ENCODE data around the gene E2F3.

GRCh38 chr6:20463396-20463795 lies 61.7 kb downstream of the E2F3 start:
- TF ChIP-seq PRDM1 (tag by site-specific recombination; IDR thresholded peaks at IDR 0.05): no peak
- TF ChIP-seq ZNF311 (tag by site-specific recombination; IDR thresholded peaks at IDR 0.05; ENCODE audit: borderline replicate concordance): no peak
- TF ChIP-seq, protein P1, sequence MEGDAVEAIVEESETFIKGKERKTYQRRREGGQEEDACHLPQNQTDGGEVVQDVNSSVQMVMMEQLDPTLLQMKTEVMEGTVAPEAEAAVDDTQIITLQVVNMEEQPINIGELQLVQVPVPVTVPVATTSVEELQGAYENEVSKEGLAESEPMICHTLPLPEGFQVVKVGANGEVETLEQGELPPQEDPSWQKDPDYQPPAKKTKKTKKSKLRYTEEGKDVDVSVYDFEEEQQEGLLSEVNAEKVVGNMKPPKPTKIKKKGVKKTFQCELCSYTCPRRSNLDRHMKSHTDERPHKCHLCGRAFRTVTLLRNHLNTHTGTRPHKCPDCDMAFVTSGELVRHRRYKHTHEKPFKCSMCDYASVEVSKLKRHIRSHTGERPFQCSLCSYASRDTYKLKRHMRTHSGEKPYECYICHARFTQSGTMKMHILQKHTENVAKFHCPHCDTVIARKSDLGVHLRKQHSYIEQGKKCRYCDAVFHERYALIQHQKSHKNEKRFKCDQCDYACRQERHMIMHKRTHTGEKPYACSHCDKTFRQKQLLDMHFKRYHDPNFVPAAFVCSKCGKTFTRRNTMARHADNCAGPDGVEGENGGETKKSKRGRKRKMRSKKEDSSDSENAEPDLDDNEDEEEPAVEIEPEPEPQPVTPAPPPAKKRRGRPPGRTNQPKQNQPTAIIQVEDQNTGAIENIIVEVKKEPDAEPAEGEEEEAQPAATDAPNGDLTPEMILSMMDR (tag by site-specific recombination; IDR thresholded peaks at IDR 0.05): no peak
- no peak for TF ChIP-seq ZNF174 (tag by site-specific recombination; IDR thresholded peaks at IDR 0.05)
- no peak for TF ChIP-seq YY1 (tag by site-specific recombination; IDR thresholded peaks at IDR 0.05)
- TF ChIP-seq ZNF600 (tag by site-specific recombination; IDR thresholded peaks at IDR 0.05): no peak
- no peak for TF ChIP-seq ZNF146 (tag by site-specific recombination; IDR thresholded peaks at IDR 0.05)
